HG03432 (cell line): Measurements from ENCODE around the gene CTAGE1.
"Not testable (repeated sequence)": the region's sequence is repeated elsewhere in the genome, so short reads cannot be mapped to it uniquely, and the experiment has no call there.

Experiments
- ATAC-seq: cut with Tn5 transposase; IDR thresholded peaks from one replicate; pipeline ENCODE4 v1.9.1; 2021; ENCODE audit warnings: mild to moderate bottlenecking, moderate library complexity; ENCODE audit not compliant: unreplicated experiment

The CTAGE1 gene, protein sequence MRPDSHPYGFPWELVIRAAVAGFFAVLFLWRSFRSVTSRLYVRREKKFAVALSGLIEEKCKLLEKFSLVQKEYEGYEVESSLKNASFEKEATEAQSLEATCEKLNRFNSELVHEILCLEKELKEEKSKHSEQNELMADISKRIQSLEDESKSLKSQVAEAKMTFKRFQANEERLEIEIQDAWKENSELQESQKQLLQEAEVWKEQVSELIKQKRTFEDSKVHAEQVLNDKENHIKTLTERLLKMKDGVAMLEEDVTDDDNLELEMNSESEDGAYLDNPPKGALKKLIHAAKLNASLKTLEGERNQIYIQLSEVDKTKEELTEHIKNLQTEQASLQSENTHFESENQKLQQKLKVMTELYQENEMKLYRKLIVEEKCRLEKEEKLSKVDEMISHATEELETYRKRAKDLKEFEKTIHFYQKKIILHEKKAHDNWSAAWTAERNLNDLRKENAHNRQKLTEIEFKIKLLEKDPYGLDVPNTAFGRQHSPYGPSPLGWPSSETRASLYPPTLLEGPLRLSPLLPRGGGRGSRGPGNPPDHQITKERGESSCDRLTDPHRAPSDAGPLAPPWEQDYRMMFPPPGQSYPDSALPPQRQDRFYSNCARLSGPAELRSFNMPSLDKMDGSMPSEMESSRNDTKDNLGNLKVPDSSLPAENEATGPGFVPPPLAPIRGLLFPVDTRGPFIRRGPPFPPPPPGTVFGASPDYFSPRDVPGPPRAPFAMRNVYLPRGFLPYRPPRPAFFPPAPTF

GRCh38 chr18:22417496-22418188 is at the start of gene CTAGE1:
Gene CTAGE1 (minus strand): TSS chr18:22417915. CDS start chr18:22417811, 104 bp downstream.
- ATAC-seq: no peak

GRCh38 chr18:22466608-22467395 is 49.1 kb upstream of the CTAGE1 start:
- ATAC-seq: no peak

GRCh38 chr18:22465859-22466457 is 48.2 kb upstream of the CTAGE1 start:
- no peak for ATAC-seq

GRCh38 chr18:22463076-22463475 is 45.4 kb upstream of the CTAGE1 start:
- no peak for ATAC-seq

GRCh38 chr18:22459491-22459890 is 41.8 kb upstream of the CTAGE1 start:
- ATAC-seq: no peak

DNA sequence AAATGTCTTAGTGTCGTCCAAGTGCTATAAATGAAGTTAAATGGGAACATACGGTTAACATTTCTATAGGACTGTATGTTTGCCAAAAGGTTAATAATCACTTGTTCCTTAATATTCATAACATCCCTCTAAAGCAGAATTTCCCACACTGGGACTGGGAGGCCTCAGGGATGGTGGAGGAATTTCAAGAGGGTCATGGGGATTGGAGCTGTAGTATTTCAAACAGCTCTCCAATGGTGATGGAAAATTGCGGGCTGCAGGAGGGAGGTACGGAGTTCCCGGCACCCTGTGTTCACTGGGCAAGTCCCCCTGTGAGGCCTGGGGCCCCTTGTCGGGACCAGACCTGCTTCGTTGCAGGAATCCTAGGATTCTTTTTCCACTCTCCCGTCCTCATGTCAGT is 39.8 kb upstream of the CTAGE1 start:
- ATAC-seq: no peak

DNA sequence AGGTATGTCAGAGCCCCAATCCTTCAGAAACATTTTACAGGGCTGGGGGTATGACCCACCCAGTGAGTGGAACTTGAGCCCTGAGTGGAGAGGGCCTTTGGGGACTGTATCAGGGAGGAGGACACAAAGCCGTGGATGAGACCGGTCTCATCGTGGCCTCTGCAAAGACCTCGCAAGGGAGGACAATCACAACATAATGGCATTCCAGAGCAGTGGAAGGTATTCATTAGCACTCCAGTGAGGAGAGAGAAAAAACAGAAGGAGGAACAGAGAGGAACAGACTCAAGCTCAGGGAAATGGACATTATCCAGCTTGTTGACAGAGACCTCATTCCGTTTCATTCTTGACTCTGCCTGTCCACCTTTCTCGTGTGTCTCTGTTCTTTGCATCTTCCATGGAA is 38.8 kb upstream of the CTAGE1 start:
- ATAC-seq: no peak

GRCh38 chr18:22456116-22456480 is 38.4 kb upstream of the CTAGE1 start:
- ATAC-seq: no peak

- ATAC-seq: no peak
These were observed 37.9 kb upstream of the CTAGE1 start for GRCh38 chr18:22455425-22456115.

DNA sequence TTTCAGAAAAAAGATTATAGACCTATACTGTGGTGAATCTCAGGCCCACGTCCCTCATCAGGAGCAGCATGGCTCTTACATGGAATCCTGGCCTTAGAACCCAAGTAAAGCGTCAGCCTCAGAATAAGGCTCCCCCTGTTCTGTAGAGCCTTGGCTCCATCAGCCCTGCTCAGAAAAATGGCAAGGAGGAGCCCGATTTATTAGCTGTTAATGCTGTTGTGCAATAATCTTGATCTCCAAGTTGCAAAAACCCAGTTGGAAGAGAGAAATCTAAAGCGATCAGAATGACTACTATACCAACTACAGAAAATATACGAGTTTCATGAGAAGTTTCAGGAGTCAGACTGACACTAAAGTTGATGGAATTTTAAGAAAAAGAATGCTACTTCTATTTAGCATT is 35.6 kb upstream of the CTAGE1 start:
- no peak for ATAC-seq

GRCh38 chr18:22452226-22452668 is 34.5 kb upstream of the CTAGE1 start:
- no peak for ATAC-seq

GRCh38 chr18:22451796-22452195 is 34.1 kb upstream of the CTAGE1 start:
- no peak for ATAC-seq

- ATAC-seq: not testable (repeated sequence)
These were observed 33.1 kb upstream of the CTAGE1 start for GRCh38 chr18:22450766-22451165.

DNA sequence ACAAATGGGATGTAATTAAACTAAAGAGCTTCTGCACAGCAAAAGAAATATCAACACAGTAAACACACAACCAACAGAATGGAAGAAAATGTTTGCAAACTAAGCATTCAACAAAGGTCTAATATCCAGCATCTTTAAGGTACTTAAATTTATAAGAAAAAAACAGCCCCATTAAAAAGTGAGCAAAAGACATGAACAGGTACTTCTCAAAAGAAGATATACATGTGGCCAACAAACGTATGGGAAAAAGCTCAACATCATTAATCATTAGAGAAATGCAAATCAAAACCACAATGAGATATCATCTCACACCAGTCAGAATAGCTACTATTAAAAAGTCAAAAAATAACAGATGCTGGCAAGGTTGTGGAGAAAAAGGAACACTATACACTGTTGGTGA is 32.6 kb upstream of the CTAGE1 start:
- ATAC-seq: not testable (repeated sequence)

DNA sequence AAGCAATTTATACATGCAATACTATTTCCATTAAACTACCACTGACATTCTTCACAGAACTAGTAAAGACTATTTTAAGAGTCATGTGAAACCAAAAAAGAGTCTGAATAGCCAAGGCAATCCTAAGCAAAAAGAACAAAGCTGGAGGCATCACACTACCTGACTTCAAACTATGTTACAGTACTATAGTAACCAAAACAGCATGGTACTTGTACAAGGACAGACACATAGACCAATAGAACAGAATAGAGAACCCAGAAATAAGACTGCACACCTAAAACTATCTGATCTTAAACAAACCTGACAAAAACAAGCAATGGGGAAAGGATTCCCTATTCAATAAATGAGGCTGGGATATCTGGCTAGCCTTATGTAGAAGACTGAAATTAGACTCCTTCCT is 32.0 kb upstream of the CTAGE1 start:
- not testable (repeated sequence) for ATAC-seq

- ATAC-seq: no peak
These were observed 30.5 kb upstream of the CTAGE1 start for GRCh38 chr18:22448238-22448637.

DNA sequence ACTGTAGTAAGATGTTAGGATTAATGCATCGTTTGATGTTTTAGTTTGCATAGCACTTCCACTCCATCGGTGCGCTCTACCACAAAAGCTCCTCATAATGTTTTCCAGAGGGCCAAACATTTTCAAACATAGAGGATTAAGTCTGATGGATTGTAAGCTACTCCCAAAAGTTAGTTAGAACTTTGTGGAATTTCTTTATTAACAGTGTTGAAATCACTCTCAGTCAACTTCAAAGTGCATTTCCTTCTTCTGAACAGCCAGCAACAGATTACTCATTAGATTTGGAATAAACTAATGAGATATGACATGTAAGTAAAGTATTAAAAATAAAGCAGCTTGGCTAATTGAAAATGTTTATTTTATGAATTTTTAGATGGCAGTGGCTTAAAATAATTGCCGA is 30.1 kb upstream of the CTAGE1 start:
- ATAC-seq: no peak

DNA sequence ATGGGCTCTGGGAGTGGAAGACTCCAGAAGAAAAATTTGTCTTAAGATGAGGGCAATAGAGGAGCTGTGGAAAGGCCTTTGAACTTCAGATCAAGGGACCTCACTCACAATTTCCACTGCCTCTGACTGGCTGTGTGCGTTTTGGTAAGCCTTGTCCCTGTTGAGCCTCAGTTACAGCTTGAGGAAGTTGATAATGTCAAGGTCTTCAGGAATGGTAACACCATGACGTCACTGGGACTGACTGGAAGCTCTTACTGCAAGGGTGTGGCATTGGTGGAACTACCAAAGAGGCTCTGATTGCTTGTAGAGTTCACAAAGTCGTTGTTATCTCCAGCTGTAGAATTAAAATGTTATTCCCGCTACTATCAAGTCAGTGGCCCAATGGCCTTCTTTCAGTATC is 29.2 kb upstream of the CTAGE1 start:
- ATAC-seq: no peak

- ATAC-seq: no peak
These were observed 28.6 kb upstream of the CTAGE1 start for GRCh38 chr18:22446325-22446724.

DNA sequence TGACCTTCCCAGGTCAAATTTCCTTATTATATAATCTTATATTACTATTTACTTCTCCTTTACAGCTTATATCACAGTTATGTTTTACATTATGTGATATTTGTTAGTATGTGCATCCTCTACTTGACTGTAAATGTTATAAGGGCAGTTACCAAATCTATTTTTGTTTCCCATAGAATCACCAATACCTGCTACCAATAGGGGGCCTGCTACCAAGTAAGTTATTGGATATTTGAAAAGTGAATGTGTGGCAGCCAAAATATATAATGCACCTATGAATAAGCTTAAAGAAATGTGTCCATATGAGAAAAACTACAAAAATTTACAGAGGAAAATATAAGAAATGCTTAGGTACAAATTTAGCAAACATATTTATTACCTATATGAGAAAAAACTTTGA is 23.9 kb upstream of the CTAGE1 start:
- no peak for ATAC-seq
